ENCODE data around the gene ZBTB40.

ZBTB40 gene

DNA sequence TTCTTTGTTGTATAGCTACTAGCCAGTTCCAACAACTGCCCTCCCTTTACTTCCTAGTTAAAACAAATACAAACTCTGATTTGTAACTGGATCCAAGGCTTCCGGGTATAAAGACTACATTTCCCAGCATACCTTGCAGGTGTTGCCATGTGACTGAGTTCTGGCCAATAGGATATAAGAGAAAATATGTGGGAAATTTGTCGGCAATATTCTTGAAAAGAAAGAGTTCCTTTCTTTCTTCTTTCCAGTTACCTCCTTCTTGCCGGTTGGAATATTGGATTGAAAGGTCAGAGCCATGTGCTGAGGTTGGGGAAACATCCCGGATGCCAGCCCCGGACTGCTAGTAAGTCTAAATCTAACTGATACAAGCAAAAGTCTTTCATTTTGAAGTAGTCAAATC lies 23.0 kb upstream of the ZBTB40 start:
- DNase-seq: peak; percentile 35

GRCh38 chr1:22431965-22432364 lies 19.7 kb upstream of the ZBTB40 start:
- no peak for DNase-seq

- no peak for DNase-seq
Measured at GRCh38 chr1:22434717-22435116, 16.9 kb upstream of the ZBTB40 start.

- DNase-seq: no peak
Measured at GRCh38 chr1:22436948-22437347, 14.7 kb upstream of the ZBTB40 start.

- no peak for DNase-seq
Measured at GRCh38 chr1:22437573-22437972, 14.1 kb upstream of the ZBTB40 start.

DNA sequence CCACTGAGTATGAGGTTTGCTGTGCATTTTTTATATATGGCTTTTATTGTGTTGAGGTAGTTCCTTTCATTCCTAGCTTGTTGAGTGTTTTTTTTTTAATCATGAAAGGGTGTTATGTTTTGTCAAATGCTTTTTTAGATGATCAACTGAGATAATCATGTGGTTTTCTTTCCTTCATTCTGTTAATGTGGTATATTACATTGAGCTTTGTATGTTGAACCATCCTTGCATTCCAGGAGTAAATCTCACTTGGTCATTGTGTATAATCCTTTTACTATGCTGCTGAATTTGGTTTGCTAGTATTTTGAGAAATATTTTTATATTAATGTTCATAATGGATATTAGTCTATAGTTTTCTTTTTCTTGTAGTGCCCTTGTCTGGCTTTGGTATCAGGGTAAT lies 11.1 kb upstream of the ZBTB40 start:
- no peak for DNase-seq

DNA sequence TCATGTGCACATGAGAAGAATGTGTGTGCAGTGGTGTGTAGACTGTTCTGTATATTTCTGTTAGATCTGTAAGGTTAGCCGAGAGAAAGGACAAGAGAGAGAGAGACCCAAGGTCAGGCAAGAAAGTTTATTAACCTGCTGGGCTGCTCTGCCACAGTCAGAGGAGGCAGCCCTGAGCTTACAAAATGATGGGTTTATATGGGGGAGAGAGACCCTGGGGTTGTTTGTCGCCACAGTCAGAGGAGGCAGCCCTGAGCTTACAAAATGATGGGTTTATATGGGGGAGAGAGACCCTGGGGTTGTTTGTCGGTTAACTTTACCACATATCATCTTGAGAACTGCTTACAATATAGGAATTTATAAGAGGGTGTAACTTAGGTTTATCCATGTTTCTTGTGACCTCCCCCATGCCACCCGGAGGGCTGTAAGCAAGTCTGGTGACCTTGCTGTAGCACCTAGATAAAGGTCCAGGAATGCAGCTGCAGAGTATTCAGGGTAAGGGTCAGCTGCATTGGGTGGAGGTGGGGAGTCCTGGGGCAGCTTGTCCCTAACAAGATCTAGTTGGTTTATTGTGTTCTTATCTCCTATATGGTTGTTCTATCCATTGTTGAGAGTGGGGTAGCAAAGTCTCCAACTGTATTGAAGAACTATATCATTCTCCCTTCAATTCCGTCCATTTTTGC lies 9.3 kb upstream of the ZBTB40 start:
- DNase-seq: no peak

GRCh38 chr1:22443332-22443731 lies 8.3 kb upstream of the ZBTB40 start:
- DNase-seq: no peak

DNA sequence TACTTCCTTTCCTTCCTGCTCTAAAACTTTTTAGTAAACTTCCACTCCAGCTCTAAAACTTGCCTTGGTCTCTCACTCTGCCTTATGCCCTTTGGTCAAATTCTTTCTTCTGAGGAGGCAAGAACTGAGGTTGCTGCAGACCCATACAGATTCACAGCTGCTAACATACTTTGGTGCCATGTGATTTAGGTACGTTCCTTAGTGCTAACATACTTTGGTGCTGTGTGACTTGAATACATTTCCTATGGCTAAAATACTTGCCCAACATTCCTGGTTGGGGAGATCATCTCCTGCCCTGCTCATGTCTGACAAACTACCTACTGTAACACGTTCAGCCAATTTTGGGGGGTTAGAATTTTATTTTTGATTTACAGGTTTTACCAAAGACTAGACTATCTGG lies 6.8 kb upstream of the ZBTB40 start:
- DNase-seq: no peak

- no peak for DNase-seq
Measured at GRCh38 chr1:22447621-22448111, 4.0 kb upstream of the ZBTB40 start.

GRCh38 chr1:22449636-22450035 lies 2.0 kb upstream of the ZBTB40 start:
- DNase-seq: no peak

DNA sequence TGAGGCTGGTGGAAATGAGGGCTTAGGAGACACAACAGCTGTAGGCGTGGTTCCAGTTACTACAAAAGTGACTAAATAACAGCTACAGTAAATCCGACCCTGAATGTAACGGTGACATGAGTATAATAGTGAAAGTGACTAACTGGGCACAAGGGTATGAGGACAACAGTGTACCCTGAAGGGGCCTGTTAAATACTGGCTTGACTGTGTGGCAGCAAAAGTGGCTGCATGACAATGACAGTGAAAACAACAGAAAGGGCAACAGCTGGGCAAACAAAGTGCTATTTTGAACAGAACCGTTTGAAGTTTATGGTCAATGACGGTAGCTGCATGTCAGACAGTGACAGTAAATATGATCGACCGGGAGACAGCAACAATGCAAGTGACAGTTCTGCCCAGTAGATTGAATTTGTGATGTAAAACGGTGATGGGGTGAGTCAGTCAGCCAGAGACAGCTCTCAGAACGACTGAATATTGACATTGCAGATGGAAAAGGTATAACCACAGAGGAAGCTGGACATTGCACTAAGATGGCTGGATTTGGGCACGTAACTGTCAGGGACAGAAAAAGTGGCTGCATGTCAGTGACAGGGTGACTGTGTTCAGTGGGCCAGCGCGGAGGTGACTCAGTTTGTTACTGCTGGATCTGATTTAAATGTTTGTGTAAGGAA lies 1.2 kb upstream of the ZBTB40 start:
- DNase-seq: no peak

DNA sequence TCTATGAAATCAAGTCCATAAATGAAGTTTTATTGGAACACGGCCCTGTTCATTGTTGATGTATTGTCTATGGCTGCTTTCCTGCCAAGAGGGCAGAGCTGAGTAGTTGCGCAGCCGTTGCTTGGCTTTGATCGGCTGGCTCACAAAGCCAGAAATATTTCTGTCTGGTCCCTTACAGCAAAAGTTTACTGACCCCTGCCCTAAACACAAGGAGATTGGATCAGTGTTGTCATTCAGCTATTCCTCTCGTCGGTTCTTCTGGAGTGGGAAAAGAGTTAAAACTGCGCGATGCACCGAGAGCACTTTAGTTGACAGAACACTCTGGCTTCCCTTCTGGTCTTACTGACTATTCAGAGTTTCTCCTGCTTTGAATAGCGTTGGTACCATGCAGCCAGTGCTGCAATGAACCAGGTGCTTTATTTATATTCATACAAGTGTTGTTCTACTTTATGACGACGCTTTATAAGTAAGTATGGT lies 868 bp downstream of the ZBTB40 start:
- DNase-seq: peak; percentile 27

- no peak for DNase-seq
Measured at GRCh38 chr1:22453181-22453580, 1.5 kb downstream of the ZBTB40 start.

DNA sequence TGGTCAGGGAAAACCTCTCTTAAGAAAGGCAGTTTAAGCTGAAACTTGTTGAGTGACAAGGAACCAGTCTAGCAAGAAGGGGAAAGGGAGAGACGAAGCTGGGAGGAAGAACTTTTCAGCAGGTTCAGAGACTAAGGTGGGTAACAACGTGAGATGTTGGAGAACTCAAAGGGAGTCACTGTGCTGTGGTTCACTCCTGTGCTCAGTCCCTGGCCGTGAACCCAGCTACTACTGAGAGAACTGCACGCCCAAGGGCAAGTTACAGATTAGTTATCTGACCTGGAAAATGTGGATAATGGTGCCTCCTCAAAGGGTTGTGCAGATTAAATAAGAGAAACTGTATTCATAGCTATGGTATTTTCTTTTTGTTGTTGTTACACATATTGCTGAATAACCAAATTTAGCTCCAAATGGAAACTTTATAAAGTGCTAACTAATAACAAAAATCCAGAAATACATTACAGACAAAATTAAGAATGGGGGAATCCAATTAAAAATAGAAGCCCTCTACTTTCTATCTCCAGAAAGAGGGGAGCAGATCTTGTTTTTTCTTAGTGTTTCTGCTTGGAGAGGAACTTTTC lies 2.9 kb downstream of the ZBTB40 start:
- DNase-seq: no peak

GRCh38 chr1:22457345-22457744 lies 5.7 kb downstream of the ZBTB40 start:
- DNase-seq: no peak

DNA sequence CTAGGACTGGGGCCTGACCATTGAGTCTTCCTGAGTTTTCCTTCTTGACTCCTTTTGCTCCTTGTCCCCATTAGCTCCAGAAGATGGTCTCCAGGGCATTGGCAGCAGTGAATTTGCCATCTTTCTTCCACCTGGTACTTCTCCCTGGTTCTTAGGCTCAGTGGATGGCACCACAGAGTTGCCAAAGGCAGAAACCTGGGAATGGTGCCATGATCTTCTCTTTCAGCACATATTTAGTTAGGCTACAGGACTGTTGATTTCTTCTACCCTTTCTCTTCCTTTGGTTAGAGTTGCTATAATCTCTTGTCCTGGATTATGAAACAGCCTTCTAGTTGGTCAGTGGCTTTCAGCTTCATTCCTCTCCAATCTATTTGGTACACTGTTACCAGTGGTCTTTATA lies 6.2 kb downstream of the ZBTB40 start:
- DNase-seq: no peak

- no peak for DNase-seq
Measured at GRCh38 chr1:22461100-22461499, 9.4 kb downstream of the ZBTB40 start.

GRCh38 chr1:22461678-22462527 lies 10.3 kb downstream of the ZBTB40 start:
- no peak for DNase-seq

DNA sequence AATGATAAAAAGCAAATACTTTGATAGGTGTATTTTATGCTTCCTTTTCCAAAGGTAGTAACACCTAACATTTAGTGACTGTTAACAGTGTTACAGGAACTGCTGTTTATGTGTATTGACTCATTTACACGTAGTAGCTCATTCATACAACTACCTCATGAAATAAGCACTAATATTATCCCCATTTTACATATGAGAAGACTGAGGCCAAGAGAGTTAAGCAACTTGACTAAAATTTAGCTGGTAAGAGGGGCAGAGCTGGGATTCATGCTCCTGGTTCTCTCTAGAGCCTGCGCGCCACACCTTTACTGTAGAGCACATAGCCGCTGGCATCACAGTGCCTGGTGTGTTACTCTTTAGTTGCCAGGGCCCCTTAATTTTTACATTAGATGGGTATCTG lies 11.3 kb downstream of the ZBTB40 start:
- no peak for DNase-seq

DNA sequence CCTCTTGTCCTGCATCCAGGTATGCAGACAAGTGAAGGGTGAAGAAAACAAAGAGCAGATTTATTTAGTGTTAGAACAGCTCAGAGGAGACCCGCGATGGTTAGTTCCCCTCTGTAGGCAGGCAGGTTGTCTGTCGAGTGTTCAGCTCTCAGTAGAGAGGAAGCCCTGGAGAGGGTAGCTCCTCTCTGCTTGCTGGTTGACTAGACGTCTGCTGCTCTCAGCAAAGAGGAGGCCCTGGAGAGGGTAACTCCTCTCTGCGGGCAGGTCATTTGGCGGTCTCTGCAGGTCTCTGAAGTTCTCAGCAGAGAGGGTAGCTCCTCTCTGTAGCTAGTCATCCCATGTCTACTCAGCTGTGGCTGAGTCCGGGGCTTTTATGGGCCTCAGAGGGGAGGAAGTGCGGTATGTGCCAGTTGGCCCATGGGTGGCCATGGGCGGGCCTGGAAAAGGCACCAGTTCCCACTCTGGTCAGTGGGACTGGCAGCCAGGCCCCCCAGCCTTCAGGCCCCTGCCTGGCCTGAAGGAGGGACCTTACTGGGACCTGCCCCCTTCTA lies 13.4 kb downstream of the ZBTB40 start:
- DNase-seq: no peak

DNA sequence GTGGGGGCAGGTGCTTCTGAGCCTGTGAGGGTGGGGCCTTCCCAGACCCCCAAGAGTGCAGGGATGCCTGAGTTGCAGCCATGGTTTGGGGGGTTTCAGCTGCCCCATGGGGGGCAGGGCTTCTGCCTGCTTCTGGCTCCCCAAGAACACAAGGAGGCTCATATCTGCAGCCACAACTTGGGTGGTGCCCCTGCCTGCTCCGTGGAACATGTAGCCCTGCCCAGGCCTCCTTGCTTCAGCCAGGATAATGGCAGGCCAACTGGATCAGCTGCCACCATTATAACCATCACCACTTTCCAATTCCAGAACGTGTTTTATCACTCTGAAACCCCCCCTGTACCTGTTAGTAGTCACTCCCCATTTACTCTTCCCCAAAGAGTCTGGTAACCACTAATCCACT lies 14.0 kb downstream of the ZBTB40 start:
- DNase-seq: no peak

DNA sequence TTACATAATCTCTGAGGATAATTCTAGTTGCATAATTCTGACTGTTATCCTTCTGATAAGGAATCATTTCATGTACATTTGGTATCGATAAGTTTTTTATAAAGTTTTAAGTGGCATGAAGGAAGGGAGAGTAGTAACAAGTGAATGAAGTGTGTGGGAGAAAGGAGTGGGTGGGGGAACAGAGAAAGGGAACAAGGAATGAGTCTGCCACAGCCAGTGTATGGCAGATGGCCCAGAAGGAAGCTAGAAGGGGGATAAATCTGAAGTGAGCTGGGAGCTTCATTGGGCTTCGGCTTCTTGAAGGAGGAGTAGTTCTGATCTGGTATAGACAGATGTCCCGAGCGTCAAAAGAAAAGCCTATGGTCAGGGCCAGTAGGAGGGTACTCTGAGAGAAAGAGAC lies 18.6 kb downstream of the ZBTB40 start:
- DNase-seq: no peak
